ENCODE results near the gene GEMIN2.

GEMIN2 gene

DNA sequence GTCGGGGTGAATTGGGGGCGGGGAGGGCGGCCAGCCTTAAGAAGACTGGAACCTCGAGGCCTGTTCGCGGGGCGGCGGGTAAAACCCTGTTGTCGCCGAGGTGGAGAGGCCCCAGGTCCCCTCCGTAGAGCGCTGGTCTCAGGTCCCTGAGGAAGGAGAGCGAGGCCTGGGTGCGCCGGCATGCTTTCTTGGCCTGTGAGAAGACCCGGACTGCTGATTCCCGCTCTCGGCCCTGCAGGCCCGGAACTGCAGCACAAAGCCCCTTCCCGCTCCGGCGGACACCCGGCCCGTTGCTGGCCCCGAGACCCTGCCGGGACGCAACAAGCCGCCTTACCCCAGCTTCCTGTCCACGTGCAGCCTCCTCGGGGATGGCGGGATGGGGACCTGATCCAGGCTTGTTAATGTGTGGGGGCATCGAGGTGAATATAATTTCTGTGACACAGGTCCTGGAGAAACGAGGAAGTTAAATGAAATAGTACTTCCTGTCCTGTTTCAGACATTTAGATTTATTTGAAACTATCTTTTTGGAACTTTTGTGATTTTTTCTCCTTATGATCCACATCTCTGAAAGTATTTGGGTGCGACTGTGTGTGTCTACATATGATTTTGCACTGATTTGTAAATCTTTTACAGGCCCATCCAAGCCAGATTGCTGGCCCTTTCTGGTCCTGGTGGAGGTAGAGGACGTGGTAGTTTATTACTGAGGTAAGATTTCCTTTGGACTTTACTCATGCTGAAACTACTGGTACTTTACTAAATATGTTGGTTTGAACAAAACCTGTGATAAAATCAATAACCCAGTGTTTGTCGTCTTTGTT, 61.5 kb downstream of the GEMIN2 start:
- peak overlapping the region; percentile 89 for H3K9ac ChIP-seq (ENCODE audit: low read depth, low read length)
- TF ChIP-seq EZH2 (IDR thresholded peaks at IDR 0.05; ENCODE audit: borderline replicate concordance, low read depth, low read length, severe bottlenecking) (no peak), CTCF (IDR thresholded peaks at IDR 0.05; ENCODE audit: borderline replicate concordance, extremely low read depth, low read length, poor library complexity, severe bottlenecking) (no peak)
- peaks cover 48% of the 10 kb centered on the region for H3K79me2 ChIP-seq (ENCODE audit: insufficient read depth, low read length)
- H3K27ac ChIP-seq (ENCODE audit: low read length) = peak overlapping the region; percentile 93
- peaks cover 53% of the 10 kb centered on the region for H3K36me3 ChIP-seq (ENCODE audit: insufficient read depth, low read length)
- no peaks in the 10 kb centered on the region for H3K9me3 ChIP-seq (ENCODE audit: insufficient read depth, low read length, severe bottlenecking)
- peak overlapping the region; percentile 89 to 90 for H3K4me3 ChIP-seq (ENCODE audit: low read depth in 1 of 2, low read length in 2 of 2)
- ATAC-seq (ENCODE audit: insufficient read depth, low read depth) (peak; percentile 2), DNase-seq (peak; percentile 56)
- H3K27me3 ChIP-seq (ENCODE audit: insufficient read depth, low read length, poor library complexity) = no peaks in the 10 kb centered on the region
- peaks cover 31% of the 10 kb centered on the region for H4K20me1 ChIP-seq (ENCODE audit: insufficient read depth, low read length)
- peak overlapping the region; percentile 85 for H3K4me2 ChIP-seq (ENCODE audit: insufficient read depth, low read length)
- H3K4me1 ChIP-seq (ENCODE audit: insufficient read depth, low read length) = peaks cover 42% of the 10 kb centered on the region
- H2AFZ ChIP-seq (ENCODE audit: low read depth, low read length) = peak overlapping the region; percentile 76

- Histone ChIP-seq H3K27ac (ENCODE audit: low read length) (peak overlapping the region; percentile 93; the same call in 1 of the 2 replicates), H3K9ac (ENCODE audit: low read depth, low read length) (peak overlapping the region; percentile 89), H3K4me3 (ENCODE audit: low read depth in 1 of 2, low read length in 2 of 2) (peak overlapping the region; percentile 89 to 90), H3K79me2 (ENCODE audit: insufficient read depth, low read length) (peaks cover 56% of the 10 kb centered on the region), H2AFZ (ENCODE audit: low read depth, low read length) (no peak overlapping the region), H4K20me1 (ENCODE audit: insufficient read depth, low read length) (peaks cover 38% of the 10 kb centered on the region), H3K27me3 (ENCODE audit: insufficient read depth, low read length, poor library complexity) (no peaks in the 10 kb centered on the region), H3K4me2 (ENCODE audit: insufficient read depth, low read length) (peak overlapping the region; percentile 85), H3K36me3 (ENCODE audit: insufficient read depth, low read length) (peaks cover 62% of the 10 kb centered on the region), H3K9me3 (ENCODE audit: insufficient read depth, low read length, severe bottlenecking) (no peaks in the 10 kb centered on the region), H3K4me1 (ENCODE audit: insufficient read depth, low read length) (peaks cover 39% of the 10 kb centered on the region)
- no peak for ATAC-seq (ENCODE audit: insufficient read depth, low read depth)
- TF ChIP-seq EZH2 (IDR thresholded peaks at IDR 0.05; ENCODE audit: borderline replicate concordance, low read depth, low read length, severe bottlenecking) (no peak), CTCF (IDR thresholded peaks at IDR 0.05; ENCODE audit: borderline replicate concordance, extremely low read depth, low read length, poor library complexity, severe bottlenecking) (no peak)
- no peak for DNase-seq
Observed at GRCh38 chr14:39176263-39177167, 62.4 kb downstream of the GEMIN2 start.

DNA sequence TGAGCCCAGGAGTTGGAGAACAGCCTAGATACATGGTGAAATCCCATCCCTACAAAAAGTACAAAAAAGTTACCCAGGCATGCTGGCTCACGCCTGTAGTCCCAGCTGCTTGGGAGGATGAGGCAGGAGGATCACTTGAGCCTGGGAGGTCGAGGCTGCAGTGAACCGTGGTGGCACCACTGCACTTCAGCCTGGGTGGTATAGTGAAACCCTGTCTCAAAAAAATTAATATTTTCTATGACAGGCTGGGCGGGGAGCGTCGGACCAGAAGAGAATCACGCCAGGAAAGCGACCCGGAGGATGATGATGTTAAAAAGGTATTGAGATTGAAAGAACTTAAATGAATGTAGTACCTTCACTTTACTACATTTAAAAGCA, 63.0 kb downstream of the GEMIN2 start:
- Histone ChIP-seq H3K4me2 (ENCODE audit: insufficient read depth, low read length) (peak overlapping the region; percentile 85), H3K9me3 (ENCODE audit: insufficient read depth, low read length, severe bottlenecking) (no peaks in the 10 kb centered on the region), H3K27me3 (ENCODE audit: insufficient read depth, low read length, poor library complexity) (no peaks in the 10 kb centered on the region), H3K36me3 (ENCODE audit: insufficient read depth, low read length) (peaks cover 67% of the 10 kb centered on the region), H3K4me3 (ENCODE audit: low read depth in 1 of 2, low read length in 2 of 2) (peak overlapping the region in 1 of 2 experiments; percentile 89; a peak in 2 of 4 replicates), H2AFZ (ENCODE audit: low read depth, low read length) (no peak overlapping the region), H3K4me1 (ENCODE audit: insufficient read depth, low read length) (peaks cover 38% of the 10 kb centered on the region), H3K27ac (ENCODE audit: low read length) (no peak overlapping the region), H3K9ac (ENCODE audit: low read depth, low read length) (peak overlapping the region; percentile 89; the same call in 1 of the 2 replicates), H3K79me2 (ENCODE audit: insufficient read depth, low read length) (peaks cover 56% of the 10 kb centered on the region), H4K20me1 (ENCODE audit: insufficient read depth, low read length) (peaks cover 42% of the 10 kb centered on the region)
- ATAC-seq (ENCODE audit: insufficient read depth, low read depth) = no peak
- DNase-seq = no peak
- TF ChIP-seq EZH2 (IDR thresholded peaks at IDR 0.05; ENCODE audit: borderline replicate concordance, low read depth, low read length, severe bottlenecking) (no peak), CTCF (IDR thresholded peaks at IDR 0.05; ENCODE audit: borderline replicate concordance, extremely low read depth, low read length, poor library complexity, severe bottlenecking) (no peak)

Measured in DND-41 (cell line).